Measurements from ENCODE around the gene SURF4.

Gene SURF4

GRCh38 chr9:133361507-133362092, 14.3 kb downstream of the SURF4 start:
- no peak for DNase-seq (ENCODE audit: low spot score)
- TF ChIP-seq CTCF (IDR thresholded peaks at IDR 0.05; ENCODE audit: borderline replicate concordance, control extremely low read depth, extremely low read depth, insufficient read depth, missing control alignments): no peak
- in situ Hi-C loops (cut with MboI; ENCODE audit: low sequenced_read_pairs, unreplicated experiment): no loop called here

GRCh38 chr9:133360400-133361393, 15.2 kb downstream of the SURF4 start:
- in situ Hi-C loops (cut with MboI; ENCODE audit: low sequenced_read_pairs, unreplicated experiment): no loop called here
- TF ChIP-seq CTCF (IDR thresholded peaks at IDR 0.05; ENCODE audit: borderline replicate concordance, control extremely low read depth, extremely low read depth, insufficient read depth, missing control alignments): no peak
- DNase-seq (ENCODE audit: low spot score): no peak

GRCh38 chr9:133359399-133360175, 16.3 kb downstream of the SURF4 start:
- TF ChIP-seq CTCF (IDR thresholded peaks at IDR 0.05; ENCODE audit: borderline replicate concordance, control extremely low read depth, extremely low read depth, insufficient read depth, missing control alignments): peak; percentile 12
- no peak for DNase-seq (ENCODE audit: low spot score)
- in situ Hi-C loops (cut with MboI; ENCODE audit: low sequenced_read_pairs, unreplicated experiment): no loop called here

GRCh38 chr9:133357656-133358055, 18.2 kb downstream of the SURF4 start:
- TF ChIP-seq CTCF (IDR thresholded peaks at IDR 0.05; ENCODE audit: borderline replicate concordance, control extremely low read depth, extremely low read depth, insufficient read depth, missing control alignments): no peak
- no peak for DNase-seq (ENCODE audit: low spot score)
- in situ Hi-C loops (cut with MboI; ENCODE audit: low sequenced_read_pairs, unreplicated experiment): no loop called here

- no peak for TF ChIP-seq CTCF (IDR thresholded peaks at IDR 0.05; ENCODE audit: borderline replicate concordance, control extremely low read depth, extremely low read depth, insufficient read depth, missing control alignments)
- DNase-seq (ENCODE audit: low spot score): peak; percentile 96
- in situ Hi-C loops (cut with MboI; ENCODE audit: low sequenced_read_pairs, unreplicated experiment): no loop called here
Measured at GRCh38 chr9:133356391-133357091, 19.3 kb downstream of the SURF4 start, which contains the start of the genes SURF1 and SURF2. SURF1 (minus strand) TSS chr9:133356487; CDS start chr9:133356453, 34 bp downstream. SURF2 (plus strand) TSS chr9:133356550; CDS start chr9:133356593, 43 bp downstream.
